Common myeloid progenitor, CD34-positive (primary cell): Measurements from ENCODE around the gene COX14.

ENCODE experiments used
- CTCF ChIA-PET: fragments of 350-600 bp; sonication (Branson Sonifier 250); formaldehyde crosslinking; loops from one replicate; lab custom pipeline; 2021; ENCODE audit warnings: antibody characterized with exemption; lab: Charles Lee
- POLR2A ChIA-PET: fragments of 350-600 bp; sonication (Branson Sonifier 250); formaldehyde crosslinking; loops from one replicate; lab custom pipeline; 2021; ENCODE audit warnings: antibody characterized with exemption; lab: Charles Lee
- DNase-seq, 3 donors: peaks; one replicate each; pipeline versions ENCODE4 v3.0.0 to v3.0.0-alpha.2; 2013
- H3K27ac ChIP-seq, 2 experiments: 1 replicate in 1 of 2; 2 replicates in 1 of 2; pipeline ENCODE4 v1.7.0; 2013; ENCODE audit warnings: inconsistent platforms in 2 of 2, low read length in 2 of 2, mild to moderate bottlenecking in 2 of 2, low read depth in 1 of 2, moderate library complexity in 1 of 2; ENCODE audit not compliant: severe bottlenecking in 2 of 2, insufficient read depth in 1 of 2, poor library complexity in 1 of 2
- H3K27me3 ChIP-seq, 5 experiments: replicated peaks in 2 of 5; 1 replicate in 3 of 5; 2 replicates in 2 of 5; pipeline versions ENCODE4 v1.6.1 to v1.7.0; 2013; ENCODE audit warnings: low read length in 4 of 5, mild to moderate bottlenecking in 2 of 5, moderate library complexity in 2 of 5, inconsistent platforms in 1 of 5; ENCODE audit not compliant: insufficient read depth in 5 of 5, control insufficient read depth in 4 of 5
- H3K36me3 ChIP-seq, 4 experiments: 1 replicate in 2 of 4; 2 replicates in 2 of 4; pipeline versions ENCODE4 v1.6.1 to v1.7.0; 2013; ENCODE audit warnings: low read length in 3 of 4, control low read depth in 1 of 4, mild to moderate bottlenecking in 1 of 4; ENCODE audit not compliant: control insufficient read depth in 4 of 4, insufficient read depth in 4 of 4
- H3K4me1 ChIP-seq, 4 experiments: 1 replicate in 3 of 4; 2 replicates in 1 of 4; pipeline versions ENCODE4 v1.6.1 to v1.7.1; 2013; ENCODE audit warnings: low read length in 3 of 4, mild to moderate bottlenecking in 3 of 4, control low read depth in 1 of 4, inconsistent platforms in 1 of 4, moderate library complexity in 1 of 4; ENCODE audit not compliant: control insufficient read depth in 4 of 4, insufficient read depth in 4 of 4; ENCODE audit errors: control extremely low read depth in 1 of 4
- H3K4me3 ChIP-seq, 7 experiments: 1 replicate in 4 of 7; 2 replicates in 3 of 7; pipeline versions ENCODE4 v1.5.1 to v1.7.0; 2013; ENCODE audit warnings: mild to moderate bottlenecking in 7 of 7, low read length in 6 of 7, moderate library complexity in 6 of 7, inconsistent platforms in 2 of 7, low read depth in 2 of 7, control low read depth in 1 of 7; ENCODE audit not compliant: insufficient read depth in 4 of 7, control insufficient read depth in 1 of 7; ENCODE audit errors: extremely low read depth in 1 of 7
- H3K9me3 ChIP-seq, 5 experiments: 1 replicate in 4 of 5; 2 replicates in 1 of 5; pipeline versions ENCODE4 v1.6.1 to v1.7.1; 2013; ENCODE audit warnings: low read length in 4 of 5, mild to moderate bottlenecking in 2 of 5, inconsistent platforms in 1 of 5, low read depth in 1 of 5, moderate library complexity in 1 of 5; ENCODE audit not compliant: control insufficient read depth in 4 of 5, insufficient read depth in 2 of 5; ENCODE audit errors: control extremely low read depth in 1 of 5
- WGBS: methylation state at CpG from one replicate; pipeline ENCODE4 v1.1.5; 2013; ENCODE audit not compliant: insufficient coverage; 5-methylcytosine and 5-hydroxymethylcytosine counted together

The COX14 gene

DNA sequence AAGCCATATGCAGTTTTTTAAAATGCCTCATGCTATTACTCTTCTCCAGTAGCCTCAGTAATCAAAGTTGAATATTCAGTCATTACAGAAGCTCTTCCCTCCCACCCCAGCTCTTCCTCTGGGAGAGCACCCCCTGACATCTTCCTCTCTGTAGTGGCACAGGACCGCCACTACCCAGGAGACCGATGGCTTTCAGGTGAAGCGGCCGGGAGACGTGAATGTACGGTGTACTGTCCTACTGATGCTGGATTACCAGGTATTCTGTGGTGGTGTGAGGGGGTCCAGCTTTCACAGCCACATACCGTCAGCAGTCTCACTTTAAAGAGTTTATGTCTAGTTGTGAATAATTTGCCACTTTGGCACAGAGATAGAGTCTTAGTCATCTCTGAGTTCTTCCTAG lies 22.3 kb upstream of the COX14 start:
- H3K9me3 ChIP-seq, result no peaks in the 10 kb centered on the region
- peaks cover 29 to 77% (median 58%) of the 10 kb centered on the region in 4 experiments for H3K36me3 ChIP-seq
- ChIA-PET POLR2A (interaction anchor here (0.6 to 1.0 kb wide), 2 partner anchors 14 to 172 kb away, joined by 3 to 5 read pairs; partner anchors contain the start of gene GPD1), CTCF (interaction anchor here (0.6 to 10.4 kb wide), 11 partner anchors 9 to 87 kb away, joined by 3 to 168 read pairs (median 4); partner anchors contain the start of genes CERS5, COX14 and GPD1)
- H3K4me1 ChIP-seq, result peaks cover 4 to 6% (median 5%) of the 10 kb centered on the region in 4 experiments
- 100% methylated on average over 2 of the region's 7 CpGs for WGBS
- no peak overlapping the region for H3K27ac ChIP-seq
- DNase-seq, result no peak
- H3K27me3 ChIP-seq, result no peaks in the 10 kb centered on the region
- H3K4me3 ChIP-seq, result no peak overlapping the region

- H3K4me1 ChIP-seq, result peaks cover 4 to 6% (median 5%) of the 10 kb centered on the region in 4 experiments
- H3K27ac ChIP-seq, result no peak overlapping the region
- H3K36me3 ChIP-seq, result peaks cover 31 to 82% (median 62%) of the 10 kb centered on the region in 4 experiments
- no peaks in the 10 kb centered on the region for H3K9me3 ChIP-seq
- ChIA-PET POLR2A (interaction anchor here (1.0 kb wide), 1 partner anchor 13 kb away, joined by 3 read pairs; the partner anchor contains the start of gene GPD1), CTCF (interaction anchor here (1.1 to 10.4 kb wide), 6 partner anchors 9 to 86 kb away, joined by 3 to 168 read pairs (median 4); partner anchors contain the start of genes COX14 and GPD1)
- 100% methylated on average over 1 of the region's 5 CpGs for WGBS
- no peak for DNase-seq
- no peak overlapping the region for H3K4me3 ChIP-seq
- no peaks in the 10 kb centered on the region for H3K27me3 ChIP-seq
These were observed 21.6 kb upstream of the COX14 start for GRCh38 chr12:50090391-50090790.

DNA sequence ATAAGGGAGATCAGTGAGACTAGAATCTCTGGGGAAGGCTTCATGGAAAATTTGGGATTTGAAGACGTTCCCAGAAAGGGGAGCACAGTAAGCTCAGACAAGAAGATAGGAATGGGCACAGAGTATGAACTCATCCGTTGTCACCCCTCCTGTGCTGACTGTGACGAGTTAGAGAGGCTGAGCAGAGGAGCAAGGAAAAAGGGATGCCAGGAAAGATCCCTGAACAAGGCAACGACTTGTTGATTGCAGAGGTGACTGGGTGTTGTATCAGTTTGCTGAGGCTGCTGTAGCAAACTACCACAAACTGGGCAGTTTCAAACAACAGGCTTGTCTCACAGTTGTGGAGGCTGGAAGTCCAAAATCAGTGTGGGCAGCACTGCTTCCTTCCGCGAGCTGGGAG lies 14.1 kb upstream of the COX14 start:
- no peak for DNase-seq
- Histone ChIP-seq H3K27ac (no peak overlapping the region), H3K36me3 (peaks cover 17 to 77% (median 62%) of the 10 kb centered on the region in 4 experiments), H3K4me3 (no peak overlapping the region), H3K27me3 (no peaks in the 10 kb centered on the region), H3K4me1 (no peaks in the 10 kb centered on the region), H3K9me3 (no peaks in the 10 kb centered on the region)
- POLR2A ChIA-PET, result no interaction called here
- WGBS, result 90% methylated on average over 3 of the region's 6 CpGs
- CTCF ChIA-PET, result interaction anchor here (10.5 kb wide), 1 partner anchor 12 kb away, joined by 89 read pairs; the partner anchor contains the start of gene COX14

GRCh38 chr12:50099302-50100008 lies 12.6 kb upstream of the COX14 start:
- Histone ChIP-seq H3K27me3 (no peaks in the 10 kb centered on the region), H3K4me1 (no peaks in the 10 kb centered on the region), H3K36me3 (peaks cover 16 to 62% (median 49%) of the 10 kb centered on the region in 4 experiments), H3K27ac (no peak overlapping the region), H3K9me3 (no peaks in the 10 kb centered on the region), H3K4me3 (no peak overlapping the region)
- WGBS, result 92% methylated on average over 4 of the region's 5 CpGs
- POLR2A ChIA-PET, result no interaction called here
- CTCF ChIA-PET, result interaction anchor here (1.1 to 10.5 kb wide), 3 partner anchors 10 to 65 kb away, joined by 3 to 89 read pairs (median 5); partner anchors contain the start of gene COX14
- DNase-seq, result no peak

GRCh38 chr12:50100561-50100960 lies 11.5 kb upstream of the COX14 start:
- ChIA-PET CTCF (interaction anchor here (1.1 to 10.5 kb wide), 5 partner anchors 10 to 64 kb away, joined by 3 to 89 read pairs (median 4); partner anchors contain the start of genes COX14 and SMARCD1), POLR2A (no interaction called here)
- Histone ChIP-seq H3K27me3 (no peaks in the 10 kb centered on the region), H3K4me3 (no peak overlapping the region), H3K9me3 (no peaks in the 10 kb centered on the region), H3K4me1 (no peaks in the 10 kb centered on the region), H3K27ac (no peak overlapping the region), H3K36me3 (peaks cover 12 to 53% (median 41%) of the 10 kb centered on the region in 4 experiments)
- no peak for DNase-seq
- 100% methylated on average over 1 of the region's 3 CpGs for WGBS

DNA sequence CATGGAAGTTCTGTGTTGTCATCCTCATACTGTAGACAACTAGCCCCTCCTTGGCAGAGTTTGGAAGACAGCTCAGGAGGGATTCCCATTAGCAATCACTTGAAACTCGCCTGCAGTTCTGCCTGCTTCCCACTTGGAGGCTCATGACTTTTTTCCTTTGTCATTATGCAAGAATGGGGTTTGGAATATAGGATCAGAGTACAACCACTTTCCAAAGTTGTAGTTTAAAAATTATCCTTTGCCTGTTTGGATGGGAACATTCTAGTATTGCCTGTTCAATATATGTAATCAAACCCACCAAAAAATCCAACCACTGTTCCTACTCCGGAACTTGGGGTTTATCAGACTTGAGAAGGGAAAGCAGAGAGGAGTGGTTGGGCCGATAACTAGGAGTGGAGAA lies 10.4 kb upstream of the COX14 start:
- DNase-seq, result peak in 2 of 3 donors; percentile 22 to 27
- CTCF ChIA-PET, result interaction anchor here (1.1 to 10.5 kb wide), 3 partner anchors 8 to 17 kb away, joined by 3 to 89 read pairs (median 4); partner anchors contain the start of genes COX14 and SMARCD1
- H3K9me3 ChIP-seq, result no peaks in the 10 kb centered on the region
- POLR2A ChIA-PET, result no interaction called here
- peaks cover 3 to 42% (median 30%) of the 10 kb centered on the region in 4 experiments for H3K36me3 ChIP-seq
- no peak overlapping the region for H3K27ac ChIP-seq
- H3K4me1 ChIP-seq, result no peaks in the 10 kb centered on the region
- WGBS, result no CpG with 5 or more reads among the region's 3 CpGs
- no peak overlapping the region for H3K4me3 ChIP-seq
- no peaks in the 10 kb centered on the region for H3K27me3 ChIP-seq

DNA sequence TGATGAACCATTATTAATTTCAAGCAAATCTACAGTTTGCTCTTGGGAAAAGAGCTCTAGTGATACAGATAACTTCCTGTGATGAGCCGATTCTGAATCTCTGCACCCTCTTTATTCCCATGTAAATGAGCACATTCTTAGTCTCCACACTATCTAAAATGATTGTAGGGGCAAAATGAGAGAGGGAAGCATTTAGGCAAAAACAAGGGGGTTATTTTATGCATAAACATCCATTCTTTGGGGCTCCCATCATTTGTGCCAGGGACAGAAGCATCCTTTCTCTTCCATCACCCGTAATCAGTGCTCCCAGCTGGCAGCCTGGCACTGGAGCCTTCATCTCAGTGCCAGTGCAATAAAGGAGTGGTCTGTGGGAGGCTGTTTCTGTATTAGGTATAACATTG lies 9.9 kb upstream of the COX14 start:
- POLR2A ChIA-PET, result no interaction called here
- no CpG with 5 or more reads among the region's 2 CpGs for WGBS

More for the DNA sequence above, 9.9 kb upstream of the COX14 start:
- Histone ChIP-seq H3K36me3 (peaks cover 2 to 37% (median 26%) of the 10 kb centered on the region in 4 experiments), H3K4me3 (no peak overlapping the region), H3K27ac (no peak overlapping the region), H3K9me3 (no peaks in the 10 kb centered on the region), H3K4me1 (no peaks in the 10 kb centered on the region), H3K27me3 (no peaks in the 10 kb centered on the region)
- CTCF ChIA-PET, result interaction anchor here (1.1 to 10.5 kb wide), 2 partner anchors 8 to 12 kb away, joined by 3 to 89 read pairs; partner anchors contain the start of gene COX14
- DNase-seq, result no peak
